IMR-90 (cell line): Measurements from ENCODE around the gene CASKIN1. TPM values are rescaled to one million over a fixed set of nuclear protein-coding genes. Genes with fewer than 3 reads are reported as not detected.

ENCODE experiments used
- ATAC-seq: fragments of 200-7000 bp; cut with Tn5 transposase; 2 replicates; pipeline ENCODE4 v1.9.1; 2020; ENCODE audit warnings: low read depth, mild to moderate bottlenecking, moderate library complexity
- BruUV-seq: library from RNA; stranded (reverse); fragments of 400-500 nt; replicated peaks from 2 replicates; lab custom pipeline; 2021; lab: Mats Ljungman, UMichigan
- CTCF ChIA-PET: fragments of 300-600 bp; formaldehyde crosslinking; extraction: SDS; loops from one replicate; lab custom pipeline; 2021; ENCODE audit warnings: antibody characterized with exemption; lab: Yijun Ruan, JAX
- POLR2A ChIA-PET: fragments of 300-600 bp; sonication (Branson Sonifier 250); formaldehyde crosslinking; loops from one replicate; lab custom pipeline; 2022; ENCODE audit warnings: antibody characterized with exemption; ENCODE audit not compliant: unreplicated experiment; lab: Charles Lee
- DNase-seq: peaks from one replicate; pipeline ENCODE4 v3.0.0; 2013
- H2AFZ ChIP-seq: replicated peaks from 2 replicates; pipeline ENCODE3; 2013; ENCODE audit warnings: low read length, mild to moderate bottlenecking; ENCODE audit not compliant: poor library complexity
- H2AK5ac ChIP-seq: 2 replicates; pipeline ENCODE4 v1.6.1; 2013; ENCODE audit warnings: low read depth, low read length, inconsistent platforms
- H2AK9ac ChIP-seq: replicated peaks from 2 replicates; pipeline ENCODE3; 2013; ENCODE audit warnings: mild to moderate bottlenecking, low read depth, low read length, moderate library complexity; ENCODE audit not compliant: poor library complexity
- H2BK120ac ChIP-seq: 2 replicates; pipeline ENCODE4 v1.6.1; 2013; ENCODE audit warnings: low read depth, low read length, inconsistent platforms
- H2BK15ac ChIP-seq: 3 replicates; pipeline ENCODE4 v1.6.1; 2013; ENCODE audit warnings: low read depth, low read length, inconsistent platforms
- H2BK20ac ChIP-seq: 2 replicates; pipeline ENCODE4 v1.6.1; 2013; ENCODE audit warnings: low read depth, mild to moderate bottlenecking, inconsistent platforms, low read length, moderate library complexity
- H2BK5ac ChIP-seq: 2 replicates; pipeline ENCODE4 v1.6.1; 2013; ENCODE audit warnings: mild to moderate bottlenecking, low read depth, low read length, inconsistent platforms; ENCODE audit not compliant: poor library complexity, severe bottlenecking
- H3K14ac ChIP-seq: replicated peaks from 2 replicates; pipeline ENCODE4 v1.6.1; 2013; ENCODE audit warnings: low read depth, low read length, inconsistent platforms
- H3K18ac ChIP-seq: 2 replicates; pipeline ENCODE4 v1.6.1; 2013; ENCODE audit warnings: low read depth, low read length, control low read depth
- H3K23ac ChIP-seq: 2 replicates; pipeline ENCODE4 v1.6.1; 2013; ENCODE audit warnings: low read depth, low read length, inconsistent platforms
- H3K27ac ChIP-seq: 2 replicates; pipeline ENCODE4 v1.5.1; 2013; ENCODE audit warnings: mild to moderate bottlenecking, control low read depth, low read length; ENCODE audit not compliant: insufficient read depth
- H3K27me3 ChIP-seq: 2 replicates; pipeline ENCODE4 v1.6.1; 2013; ENCODE audit warnings: low read length; ENCODE audit not compliant: control insufficient read depth, insufficient read depth
- H3K36me3 ChIP-seq: 2 replicates; pipeline ENCODE4 v1.6.1; 2013; ENCODE audit warnings: low read length, mixed read lengths; ENCODE audit not compliant: control insufficient read depth, insufficient read depth
- H3K4ac ChIP-seq: 2 replicates; pipeline ENCODE4 v1.6.1; 2013; ENCODE audit warnings: low read depth, low read length, inconsistent platforms
- H3K4me1 ChIP-seq: 2 replicates; pipeline ENCODE4 v1.6.1; 2013; ENCODE audit warnings: low read length, mixed read lengths; ENCODE audit not compliant: control insufficient read depth, insufficient read depth
- H3K4me2 ChIP-seq: 2 replicates; pipeline ENCODE4 v1.6.1; 2013; ENCODE audit warnings: low read depth, mild to moderate bottlenecking, control low read depth, low read length, moderate library complexity
- H3K4me3 ChIP-seq: 2 replicates; pipeline ENCODE4 v1.5.1; 2013; ENCODE audit warnings: low read depth, mild to moderate bottlenecking, control low read depth, low read length, moderate library complexity; ENCODE audit not compliant: insufficient read depth
- H3K56ac ChIP-seq: 2 replicates; pipeline ENCODE4 v1.6.1; 2013; ENCODE audit warnings: low read length, inconsistent platforms; ENCODE audit not compliant: insufficient read depth; ENCODE audit errors: extremely low read depth
- H3K79me1 ChIP-seq, 2 experiments: 2 replicates each; pipeline ENCODE4 v1.6.1; 2013; ENCODE audit warnings: low read length in 2 of 2, inconsistent platforms in 1 of 2, low read depth in 1 of 2
- H3K9ac ChIP-seq: 2 replicates; pipeline ENCODE4 v1.6.1; 2013; ENCODE audit warnings: low read depth, low read length, control low read depth
- H3K9me1 ChIP-seq: 2 replicates; pipeline ENCODE4 v1.6.1; 2013; ENCODE audit warnings: low read length, inconsistent platforms; ENCODE audit not compliant: insufficient read depth
- H3K9me3 ChIP-seq: 2 replicates; pipeline ENCODE4 v1.6.1; 2013; ENCODE audit warnings: low read length; ENCODE audit not compliant: control insufficient read depth, insufficient read depth
- H4K20me1 ChIP-seq: 2 replicates; pipeline ENCODE4 v1.6.1; 2013; ENCODE audit warnings: low read length, inconsistent platforms; ENCODE audit not compliant: insufficient read depth
- H4K5ac ChIP-seq: 2 replicates; pipeline ENCODE4 v1.6.1; 2013; ENCODE audit warnings: mild to moderate bottlenecking, low read depth, low read length, control low read depth
- H4K8ac ChIP-seq, 2 experiments: 2 replicates each; pipeline ENCODE4 v1.6.1; 2013; ENCODE audit warnings: low read depth in 2 of 2, low read length in 2 of 2, control low read depth in 1 of 2, inconsistent platforms in 1 of 2
- H4K91ac ChIP-seq: 2 replicates; pipeline ENCODE4 v1.6.1; 2013; ENCODE audit warnings: low read depth, low read length, inconsistent platforms; ENCODE audit not compliant: insufficient read depth
- BHLHE40 ChIP-seq: fragments of 150-350 bp; IDR thresholded peaks from 2 replicates; pipeline ENCODE4 v1.6.1; 2016; ENCODE audit warnings: mild to moderate bottlenecking, low read depth, low read length
- CHD1 ChIP-seq: IDR thresholded peaks from 2 replicates; pipeline ENCODE4 v1.6.1; 2012; ENCODE audit warnings: low read depth, low read length, improper control_type of control experiment
- MAFK ChIP-seq: IDR thresholded peaks from 2 replicates; pipeline ENCODE4 v1.6.1; 2012; ENCODE audit warnings: low read depth, low read length, improper control_type of control experiment
- MAZ ChIP-seq: IDR thresholded peaks from 2 replicates; pipeline ENCODE4 v1.6.1; 2012; ENCODE audit warnings: low read depth, mild to moderate bottlenecking, low read length, improper control_type of control experiment, moderate library complexity, borderline replicate concordance
- POLR2A ChIP-seq: IDR thresholded peaks from 2 replicates; pipeline ENCODE4 v1.6.1; 2012; ENCODE audit warnings: mild to moderate bottlenecking, low read depth, low read length
- RAD21 ChIP-seq: IDR thresholded peaks from 2 replicates; pipeline ENCODE4 v1.6.1; 2012; ENCODE audit warnings: low read length, improper control_type of control experiment
- RCOR1 ChIP-seq: IDR thresholded peaks from 2 replicates; pipeline ENCODE4 v1.6.1; 2012; ENCODE audit warnings: mild to moderate bottlenecking, low read length, improper control_type of control experiment; ENCODE audit not compliant: insufficient replicate concordance
- RFX5 ChIP-seq: IDR thresholded peaks from 2 replicates; pipeline ENCODE4 v1.8.0; 2012; ENCODE audit warnings: low read depth, mild to moderate bottlenecking, low read length, moderate library complexity
- SMC3 ChIP-seq: fragments of 150-350 bp; IDR thresholded peaks from 2 replicates; pipeline ENCODE4 v1.6.1; 2016; ENCODE audit warnings: low read depth, mild to moderate bottlenecking, antibody characterized with exemption, low read length, moderate library complexity
- USF2 ChIP-seq: fragments of 150-350 bp; IDR thresholded peaks from 2 replicates; pipeline ENCODE4 v1.6.1; 2017; ENCODE audit warnings: mild to moderate bottlenecking, antibody characterized with exemption, low read length, low read depth
- WGBS, 2 experiments: methylation state at CpG; one replicate each; pipeline versions ENCODE4 v1.1.5 to v1.1.7; 2013; ENCODE audit warnings: missing lambda C conversion rate in 2 of 2; ENCODE audit not compliant: insufficient read length in 1 of 2; ENCODE audit errors: extremely low coverage in 2 of 2; 5-methylcytosine and 5-hydroxymethylcytosine counted together
- dilution Hi-C: fragments of 300-500 bp; cut with HindIII; formaldehyde crosslinking; loops from one replicate; pipeline ENCODE4 v1.14.3; 2018; ENCODE audit warnings: low sequenced_read_pairs; ENCODE audit not compliant: unreplicated experiment
- in situ Hi-C: fragments of 300-500 bp; cut with MboI; formaldehyde crosslinking; loops from 3 replicates; pipeline ENCODE4 v1.14.3; 2019; ENCODE audit warnings: low sequenced_read_pairs, inconsistent platforms, mixed read lengths
- intact Hi-C: fragments of 100-400 bp; cut with micrococcal nuclease; formaldehyde crosslinking; loops from 2 replicates; pipeline ENCODE4 v1.10.0; 2022
- polyA plus RNA-seq, 3 experiments: library from polyadenylated mRNA; depleted of rRNA; stranded (reverse); fragments of >200 nt; gene quantifications; 2 replicates each; pipeline ENCODE4 v1.2.3, GENCODE V29; 2012; ENCODE audit warnings: low replicate concordance in 1 of 3
- total RNA-seq: library from RNA; depleted of rRNA; stranded (reverse); fragments of >200 nt; gene quantifications from 2 replicates; pipeline ENCODE4 v1.2.3, GENCODE V29; 2012

The CASKIN1 gene
- total and polyA plus RNA-seq, 2 of the 4 experiments (the other 2 are of a cell fraction), result 0.05 TPM; not detected in 1

GRCh38 chr16:2181952-2182351, 14.5 kb downstream of the CASKIN1 start:
- Histone ChIP-seq H3K9ac (no peak overlapping the region), H3K27ac (no peak overlapping the region), H3K4me3 (no peak overlapping the region), H3K4me2 (no peak overlapping the region), H2BK120ac (no peak overlapping the region), H3K4ac (no peak overlapping the region), H2BK20ac (no peak overlapping the region), H4K8ac (no peak overlapping the region), H3K23ac (no peak overlapping the region), H4K20me1 (peaks cover 7% of the 10 kb centered on the region; the same call in 1 of the 2 replicates), H2AK5ac (no peak overlapping the region), H3K18ac (no peak overlapping the region), H2AFZ (no peak overlapping the region), H3K36me3 (peaks cover 8% of the 10 kb centered on the region; the same call in 1 of the 2 replicates), H3K79me1 (no peaks in the 10 kb centered on the region), H2AK9ac (no peak overlapping the region), H3K27me3 (no peaks in the 10 kb centered on the region; the same call in 1 of the 2 replicates), H4K5ac (no peak overlapping the region), H3K9me3 (no peaks in the 10 kb centered on the region), H3K56ac (no peak overlapping the region), H3K4me1 (no peaks in the 10 kb centered on the region), H4K91ac (no peak overlapping the region), H3K9me1 (peaks cover 3% of the 10 kb centered on the region; the same call in 1 of the 2 replicates), H2BK5ac (no peak overlapping the region), H2BK15ac (no peak overlapping the region), H3K14ac (no peak overlapping the region)
- CTCF ChIA-PET, result no interaction called here
- in situ Hi-C loops (no loop called here), dilution Hi-C loops (no loop called here), intact Hi-C loops (no loop called here)
- WGBS, 2 experiments, result 93% methylated on average over 13 of the region's 20 CpGs; no CpG with 5 or more reads in 1 of the 2 experiments
- TF ChIP-seq SMC3 (no peak), RCOR1 (no peak), RAD21 (no peak), MAZ (no peak), RFX5 (no peak), CHD1 (no peak), MAFK (no peak), USF2 (no peak), POLR2A (no peak), BHLHE40 (no peak)
- no TSS peak for BruUV-seq
- DNase-seq (no peak), ATAC-seq (no peak)
- POLR2A ChIA-PET, result no interaction called here
